MM.1S (cell line): ENCODE data around the gene GP2.

Experiments used
- CTCF ChIP-seq: fragments of 300-600 bp; sonication (generic); IDR thresholded peaks from 2 replicates; pipeline ENCODE4 v1.5.1; 2016; ENCODE audit warnings: antibody characterized with exemption, low read length, mixed read lengths
- EZH2 ChIP-seq: fragments of 300-600 bp; sonication (generic); optimal IDR thresholded peaks from 2 replicates; pipeline ENCODE3; 2017; ENCODE audit warnings: low read depth, mild to moderate bottlenecking, antibody characterized with exemption, low read length, mixed read lengths
- EZH2phosphoT487 ChIP-seq: fragments of 300-600 bp; sonication (generic); IDR thresholded peaks from 2 replicates; pipeline ENCODE4 v1.6.1; 2018; ENCODE audit warnings: antibody characterized with exemption, low read length

DNA sequence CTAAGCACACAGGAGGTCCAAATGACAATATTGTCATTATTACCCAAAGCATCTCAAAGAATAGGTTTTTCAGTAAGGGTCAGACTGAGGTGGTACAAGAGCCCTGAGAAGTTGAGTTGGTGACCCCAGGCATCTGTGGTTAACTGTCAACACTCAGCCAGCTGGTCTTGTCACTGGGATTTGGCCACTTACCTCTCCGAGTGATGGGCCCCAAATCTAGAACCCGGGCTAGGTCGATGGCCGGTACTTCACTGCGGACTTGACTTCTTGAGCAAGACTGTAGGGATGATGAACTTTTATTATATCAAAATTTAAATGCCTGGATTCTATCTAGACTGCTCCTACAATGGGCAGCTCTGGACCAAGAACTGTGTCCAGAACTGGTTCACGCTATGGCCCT lies 11.5 kb downstream of the GP2 start:
- TF ChIP-seq CTCF (no peak), EZH2 (no peak), EZH2phosphoT487 (no peak)
